GM10266 (cell line): ENCODE measurements around the gene CCDC187.
A peak's percentile ranks its signal among the peaks of the same experiment; 100 is the strongest.

Source experiments
- DNase-seq: peaks from one replicate; pipeline ENCODE4 v3.0.0; 2012; ENCODE audit errors: extremely low spot score
- TF ChIP-seq, protein P1 (sequence below): IDR thresholded peaks from 2 replicates; pipeline ENCODE4 v1.5.1; 2012; ENCODE audit warnings: mild to moderate bottlenecking, low read depth; ENCODE audit not compliant: control insufficient read depth, insufficient read depth; ENCODE audit errors: missing control alignments

CCDC187 gene

DNA sequence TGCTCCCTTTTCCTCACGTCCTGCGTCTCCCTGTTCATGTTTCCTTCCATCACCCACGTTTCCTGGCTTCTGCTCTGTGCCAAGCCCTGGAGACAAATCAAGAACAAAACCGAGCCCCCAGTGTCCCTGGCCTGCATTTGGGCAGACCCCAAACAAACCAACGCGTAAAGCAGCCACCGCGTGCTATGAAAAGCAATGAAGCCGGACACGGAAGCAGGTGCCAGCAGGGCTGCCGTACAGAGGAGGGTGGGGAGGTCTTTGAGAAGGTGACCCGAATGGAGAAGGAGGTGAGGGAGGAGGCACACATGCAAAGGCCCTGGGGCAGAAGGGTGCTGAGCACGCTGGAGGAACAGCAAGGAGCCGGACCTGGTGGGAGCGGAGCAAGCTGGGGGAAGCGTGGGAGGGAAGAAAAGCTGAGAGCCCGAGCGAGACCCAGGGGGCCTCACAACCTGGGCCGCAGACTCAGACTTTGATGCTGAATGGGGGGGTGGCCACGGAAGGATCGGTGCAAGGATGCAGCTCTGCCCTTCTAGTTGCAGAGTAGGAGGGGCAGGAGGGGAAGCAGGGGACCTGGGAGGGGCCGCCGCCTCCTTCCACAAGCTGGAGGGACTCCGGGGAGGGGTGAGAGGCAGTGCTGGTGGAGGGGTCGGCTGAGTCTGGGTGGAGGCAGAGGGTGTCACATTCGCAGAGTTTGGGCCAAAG, 56.9 kb downstream of the CCDC187 start:
- DNase-seq, result no peak
- TF ChIP-seq, protein P1, sequence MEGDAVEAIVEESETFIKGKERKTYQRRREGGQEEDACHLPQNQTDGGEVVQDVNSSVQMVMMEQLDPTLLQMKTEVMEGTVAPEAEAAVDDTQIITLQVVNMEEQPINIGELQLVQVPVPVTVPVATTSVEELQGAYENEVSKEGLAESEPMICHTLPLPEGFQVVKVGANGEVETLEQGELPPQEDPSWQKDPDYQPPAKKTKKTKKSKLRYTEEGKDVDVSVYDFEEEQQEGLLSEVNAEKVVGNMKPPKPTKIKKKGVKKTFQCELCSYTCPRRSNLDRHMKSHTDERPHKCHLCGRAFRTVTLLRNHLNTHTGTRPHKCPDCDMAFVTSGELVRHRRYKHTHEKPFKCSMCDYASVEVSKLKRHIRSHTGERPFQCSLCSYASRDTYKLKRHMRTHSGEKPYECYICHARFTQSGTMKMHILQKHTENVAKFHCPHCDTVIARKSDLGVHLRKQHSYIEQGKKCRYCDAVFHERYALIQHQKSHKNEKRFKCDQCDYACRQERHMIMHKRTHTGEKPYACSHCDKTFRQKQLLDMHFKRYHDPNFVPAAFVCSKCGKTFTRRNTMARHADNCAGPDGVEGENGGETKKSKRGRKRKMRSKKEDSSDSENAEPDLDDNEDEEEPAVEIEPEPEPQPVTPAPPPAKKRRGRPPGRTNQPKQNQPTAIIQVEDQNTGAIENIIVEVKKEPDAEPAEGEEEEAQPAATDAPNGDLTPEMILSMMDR, result no peak

GRCh38 chr9:136245219-136246150, 58.4 kb downstream of the CCDC187 start, which contains the start of gene QSOX2:
Gene QSOX2 (minus strand): TSS chr9:136245812. CDS start chr9:136245803, 9 bp downstream.
- TF ChIP-seq, protein P1, result no peak
- DNase-seq, result peak; percentile 97

DNA sequence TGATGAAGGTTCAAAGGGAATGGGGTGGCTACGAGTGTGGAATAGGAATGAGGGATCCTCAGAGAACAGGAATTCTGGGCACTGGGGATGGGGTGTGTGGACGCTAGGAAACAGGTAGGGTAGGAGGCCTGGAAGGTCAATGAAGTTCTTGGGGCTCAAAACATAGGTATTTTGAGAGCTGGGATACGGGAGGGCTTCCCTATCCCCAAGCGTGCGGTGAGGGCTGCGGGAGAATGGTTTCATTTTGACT, 59.0 kb downstream of the CCDC187 start:
- TF ChIP-seq, protein P1, result no peak

GRCh38 chr9:136244122-136244968, 59.5 kb downstream of the CCDC187 start:
- peak; percentile 84 for DNase-seq
- TF ChIP-seq, protein P1, result no peak

More for the DNA sequence above, 59.0 kb downstream of the CCDC187 start:
- no peak for DNase-seq

GRCh38 chr9:136243631-136244030, 60.3 kb downstream of the CCDC187 start:
- TF ChIP-seq, protein P1, result no peak
- no peak for DNase-seq

DNA sequence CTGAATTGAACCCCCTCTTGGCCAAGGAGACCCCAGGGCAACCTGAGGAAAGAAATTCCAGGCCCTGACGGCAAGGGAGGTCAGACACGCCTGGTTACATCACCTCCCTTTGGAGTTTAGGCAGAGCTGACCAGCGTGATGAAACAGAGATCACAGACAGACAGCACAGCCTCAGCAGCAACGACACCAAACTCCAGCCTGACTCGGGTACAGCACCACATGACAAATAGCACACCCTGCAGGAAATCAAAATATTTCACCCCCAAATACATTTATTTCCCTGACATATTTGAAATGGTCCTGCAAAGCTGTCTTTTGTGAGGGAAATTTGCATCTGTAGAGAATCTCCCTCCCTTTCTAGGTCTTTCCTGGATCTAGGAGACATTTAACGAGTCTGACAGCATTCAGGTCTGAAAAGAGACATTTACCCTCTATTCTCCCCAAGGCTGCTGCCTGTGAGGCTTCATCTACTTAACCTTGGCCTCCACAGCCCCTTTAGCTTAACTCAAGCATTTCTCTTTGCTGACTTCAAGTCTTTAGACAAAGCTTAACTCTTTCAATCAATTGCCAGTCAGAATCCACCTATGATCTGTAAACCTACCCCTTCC, 60.9 kb downstream of the CCDC187 start:
- TF ChIP-seq, protein P1, result no peak
- no peak for DNase-seq
